Fibroblast of the conjunctiva (primary cell): ENCODE measurements around the gene EML5.

Source experiments
- DNase-seq: peaks from one replicate; pipeline ENCODE4 v3.0.0-alpha.2; 2010; ENCODE audit warnings: low read depth

Gene EML5

DNA sequence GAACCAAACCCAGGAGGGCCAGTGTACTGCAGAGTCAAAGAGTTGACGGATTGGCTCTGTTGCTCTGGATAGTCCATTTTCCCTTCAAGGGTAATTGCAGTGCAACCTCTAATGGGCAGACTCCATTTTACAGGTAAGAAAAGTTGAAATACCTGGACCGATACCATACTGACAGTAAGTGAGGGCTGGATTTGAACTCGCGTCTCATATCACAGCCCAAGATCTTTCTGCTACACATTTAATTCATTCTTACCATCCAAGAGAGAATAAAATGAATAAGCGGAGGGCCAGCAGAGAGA lies 230.3 kb downstream of the EML5 start:
- no peak for DNase-seq
